Neural cell (in vitro differentiated cells): ENCODE data around the gene TAF10.

Source experiments
- EP300 ChIP-seq: fragments of 450-650 bp; conservative IDR thresholded peaks from 2 replicates; pipeline ENCODE4 v1.6.1; 2014; ENCODE audit warnings: antibody characterized with exemption, mild to moderate bottlenecking, moderate library complexity; ENCODE audit not compliant: poor library complexity, severe bottlenecking
- TF ChIP-seq, protein P1 (sequence below): fragments of 450-650 bp; IDR thresholded peaks from 2 replicates; pipeline ENCODE4 v1.5.1; 2014; ENCODE audit warnings: antibody characterized with exemption, mild to moderate bottlenecking, moderate library complexity; ENCODE audit not compliant: poor library complexity, severe bottlenecking

- TF ChIP-seq, protein P1, sequence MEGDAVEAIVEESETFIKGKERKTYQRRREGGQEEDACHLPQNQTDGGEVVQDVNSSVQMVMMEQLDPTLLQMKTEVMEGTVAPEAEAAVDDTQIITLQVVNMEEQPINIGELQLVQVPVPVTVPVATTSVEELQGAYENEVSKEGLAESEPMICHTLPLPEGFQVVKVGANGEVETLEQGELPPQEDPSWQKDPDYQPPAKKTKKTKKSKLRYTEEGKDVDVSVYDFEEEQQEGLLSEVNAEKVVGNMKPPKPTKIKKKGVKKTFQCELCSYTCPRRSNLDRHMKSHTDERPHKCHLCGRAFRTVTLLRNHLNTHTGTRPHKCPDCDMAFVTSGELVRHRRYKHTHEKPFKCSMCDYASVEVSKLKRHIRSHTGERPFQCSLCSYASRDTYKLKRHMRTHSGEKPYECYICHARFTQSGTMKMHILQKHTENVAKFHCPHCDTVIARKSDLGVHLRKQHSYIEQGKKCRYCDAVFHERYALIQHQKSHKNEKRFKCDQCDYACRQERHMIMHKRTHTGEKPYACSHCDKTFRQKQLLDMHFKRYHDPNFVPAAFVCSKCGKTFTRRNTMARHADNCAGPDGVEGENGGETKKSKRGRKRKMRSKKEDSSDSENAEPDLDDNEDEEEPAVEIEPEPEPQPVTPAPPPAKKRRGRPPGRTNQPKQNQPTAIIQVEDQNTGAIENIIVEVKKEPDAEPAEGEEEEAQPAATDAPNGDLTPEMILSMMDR: no peak
- no peak for TF ChIP-seq EP300
Measured at GRCh38 chr11:6608011-6608410, 4.0 kb downstream of the TAF10 start.
